ENCODE results near the gene PCDHB16.
"Not testable (repeated sequence)": the region's sequence is repeated elsewhere in the genome, so short reads cannot be mapped to it uniquely, and the experiment has no call there.

GRCh38 chr5:141188682-141189081 lies 6.5 kb downstream of the PCDHB16 start:
- TF ChIP-seq EZH2 (IDR thresholded peaks at IDR 0.05; ENCODE audit: insufficient read depth, poor library complexity, severe bottlenecking); EZH2phosphoT487 (IDR thresholded peaks at IDR 0.05; ENCODE audit: insufficient read depth, low read depth): not testable (repeated sequence)

All from GM23248 (cell line).